ENCODE measurements around the gene DNAJA2. TPM values are rescaled to one million over a fixed set of nuclear protein-coding genes. Genes with fewer than 3 reads are reported as not detected.

DNAJA2 gene
- total RNA-seq, 2 donors from 2014 or later: 24.4 to 30.0 TPM

DNA sequence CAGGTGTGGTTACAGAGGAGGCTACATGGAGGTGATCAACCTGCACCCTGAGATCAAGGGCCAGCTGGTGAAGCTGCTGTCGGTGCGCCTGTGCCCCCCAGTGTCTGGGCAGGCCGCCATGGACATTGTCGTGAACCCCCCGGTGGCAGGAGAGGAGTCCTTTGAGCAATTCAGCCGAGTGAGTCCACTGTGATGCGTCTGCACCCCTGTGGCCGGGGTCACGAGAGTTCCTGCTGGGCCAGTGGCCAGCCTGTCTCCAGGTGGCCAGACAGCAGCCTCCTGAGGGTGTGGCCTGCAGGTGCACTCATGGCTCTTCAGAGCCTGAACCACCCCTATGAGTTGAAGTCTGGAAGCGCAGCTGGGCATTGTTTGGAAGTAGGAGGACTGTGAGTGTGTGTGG, 51.2 kb downstream of the DNAJA2 start:
- Histone ChIP-seq H3K36me3 (replicated peaks in 1 of 2; ENCODE audit: insufficient read depth in 1 of 2, low read depth in 2 of 2) (peaks cover 12 to 18% of the 10 kb centered on the region in 2 donors), H3K9me3 (no peaks in the 10 kb centered on the region), H3K4me1 (peaks cover 52% of the 10 kb centered on the region), H3K27ac (peak overlapping the region in 2 of 4 donors; percentile 0 to 37), H3K27me3 (no peaks in the 10 kb centered on the region), H3K4me3 (no peak overlapping the region)
- intact Hi-C loops (cut with DNase I): no loop called here
- DNase-seq: peak in 3 of 4 donors; percentile 25 to 49 (median 44)
- 45% methylated on average over 6 of the region's 10 CpGs; no CpG with 5 or more reads in 1 of the 2 donors for WGBS, 2 donors
- no peak for ATAC-seq
- TF ChIP-seq, protein P1, sequence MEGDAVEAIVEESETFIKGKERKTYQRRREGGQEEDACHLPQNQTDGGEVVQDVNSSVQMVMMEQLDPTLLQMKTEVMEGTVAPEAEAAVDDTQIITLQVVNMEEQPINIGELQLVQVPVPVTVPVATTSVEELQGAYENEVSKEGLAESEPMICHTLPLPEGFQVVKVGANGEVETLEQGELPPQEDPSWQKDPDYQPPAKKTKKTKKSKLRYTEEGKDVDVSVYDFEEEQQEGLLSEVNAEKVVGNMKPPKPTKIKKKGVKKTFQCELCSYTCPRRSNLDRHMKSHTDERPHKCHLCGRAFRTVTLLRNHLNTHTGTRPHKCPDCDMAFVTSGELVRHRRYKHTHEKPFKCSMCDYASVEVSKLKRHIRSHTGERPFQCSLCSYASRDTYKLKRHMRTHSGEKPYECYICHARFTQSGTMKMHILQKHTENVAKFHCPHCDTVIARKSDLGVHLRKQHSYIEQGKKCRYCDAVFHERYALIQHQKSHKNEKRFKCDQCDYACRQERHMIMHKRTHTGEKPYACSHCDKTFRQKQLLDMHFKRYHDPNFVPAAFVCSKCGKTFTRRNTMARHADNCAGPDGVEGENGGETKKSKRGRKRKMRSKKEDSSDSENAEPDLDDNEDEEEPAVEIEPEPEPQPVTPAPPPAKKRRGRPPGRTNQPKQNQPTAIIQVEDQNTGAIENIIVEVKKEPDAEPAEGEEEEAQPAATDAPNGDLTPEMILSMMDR (IDR thresholded peaks at IDR 0.05): no peak
- TF ChIP-seq POLR2A (IDR thresholded peaks at IDR 0.05): no peak

DNA sequence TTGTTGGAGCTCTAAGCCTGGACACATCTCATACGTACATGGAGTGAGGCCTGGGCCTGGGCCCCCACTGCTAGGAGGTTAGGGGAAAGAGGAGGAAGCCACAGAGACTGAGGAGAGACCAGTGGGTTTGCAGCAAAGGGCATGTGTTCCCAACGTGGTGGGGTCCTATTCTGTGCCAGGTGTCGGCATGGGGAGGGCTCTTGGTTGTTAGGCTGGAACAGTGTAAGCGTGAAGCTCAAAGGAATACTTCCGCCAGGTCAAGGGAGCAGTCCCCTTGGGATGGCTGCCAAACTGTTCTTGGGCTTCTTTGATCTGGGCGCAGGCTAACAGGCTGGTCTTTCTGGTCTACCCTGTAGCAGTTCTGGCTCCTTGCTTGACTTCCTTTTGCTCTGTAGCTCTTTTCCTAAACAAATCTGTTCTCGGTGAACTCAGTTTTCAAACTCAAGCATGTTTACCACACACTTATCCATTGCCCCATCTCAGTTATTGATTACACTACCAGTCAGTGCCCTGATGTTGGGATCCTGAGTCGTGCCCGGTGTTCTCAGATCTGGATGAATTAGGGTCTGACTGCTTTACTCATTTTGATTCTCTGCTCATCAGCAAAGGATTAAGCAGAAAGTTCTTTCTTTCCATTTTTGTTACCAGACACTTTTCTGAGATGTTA, 52.9 kb downstream of the DNAJA2 start:
- WGBS, 2 donors: 14 to 22% methylated on average over 9 of the region's 9 CpGs
- Histone ChIP-seq H3K4me1 (peaks cover 52% of the 10 kb centered on the region), H3K36me3 (replicated peaks in 1 of 2; ENCODE audit: insufficient read depth in 1 of 2, low read depth in 2 of 2) (peaks cover 10 to 18% of the 10 kb centered on the region in 2 donors), H3K9me3 (no peaks in the 10 kb centered on the region), H3K27ac (peak overlapping the region; percentile 59 to 80 (median 68)), H3K4me3 (no peak overlapping the region), H3K27me3 (no peaks in the 10 kb centered on the region)
- TF ChIP-seq, protein P1 (IDR thresholded peaks at IDR 0.05): no peak
- peak in 2 of 3 donors; percentile 7 to 11 for TF ChIP-seq POLR2A (IDR thresholded peaks at IDR 0.05)
- intact Hi-C loops (cut with DNase I): no loop called here
- ATAC-seq (peak; percentile 65), DNase-seq (peak; percentile 87 to 94 (median 94))

GRCh38 chr16:46918905-46919792, 54.3 kb downstream of the DNAJA2 start:
- peak; percentile 90 to 97 (median 95) for DNase-seq
- Histone ChIP-seq H3K27ac (peak overlapping the region; percentile 59 to 80 (median 68)), H3K27me3 (no peaks in the 10 kb centered on the region), H3K9me3 (no peaks in the 10 kb centered on the region), H3K4me1 (peaks cover 52% of the 10 kb centered on the region), H3K4me3 (no peak overlapping the region), H3K36me3 (replicated peaks in 1 of 2; ENCODE audit: insufficient read depth in 1 of 2, low read depth in 2 of 2) (peaks cover 7 to 21% of the 10 kb centered on the region in 2 donors)
- intact Hi-C loops (cut with DNase I): no loop called here
- ATAC-seq: peak; percentile 88
- WGBS, 2 donors: 36 to 37% methylated on average over 9 to 21 of the region's 21 CpGs
- TF ChIP-seq, protein P1 (IDR thresholded peaks at IDR 0.05): peak in 2 of 7 experiments; percentile 5 to 30
- TF ChIP-seq POLR2A (IDR thresholded peaks at IDR 0.05): peak in 2 of 3 donors; percentile 6 to 12

GRCh38 chr16:46918400-46918799, 55.1 kb downstream of the DNAJA2 start:
- Histone ChIP-seq H3K27me3 (no peaks in the 10 kb centered on the region), H3K4me3 (no peak overlapping the region), H3K9me3 (no peaks in the 10 kb centered on the region), H3K36me3 (replicated peaks in 1 of 2; ENCODE audit: insufficient read depth in 1 of 2, low read depth in 2 of 2) (peaks cover 0 to 16% of the 10 kb centered on the region in 2 donors), H3K27ac (peak overlapping the region; percentile 48 to 72 (median 66)), H3K4me1 (peaks cover 52% of the 10 kb centered on the region)
- TF ChIP-seq, protein P1 (IDR thresholded peaks at IDR 0.05): no peak
- 44 to 49% methylated on average over 8 to 11 of the region's 11 CpGs for WGBS, 2 donors
- intact Hi-C loops (cut with DNase I): no loop called here
- ATAC-seq (no peak), DNase-seq (peak in 1 of 4 donors; percentile 17)
